ENCODE data around the gene RND3.

RND3 gene

DNA sequence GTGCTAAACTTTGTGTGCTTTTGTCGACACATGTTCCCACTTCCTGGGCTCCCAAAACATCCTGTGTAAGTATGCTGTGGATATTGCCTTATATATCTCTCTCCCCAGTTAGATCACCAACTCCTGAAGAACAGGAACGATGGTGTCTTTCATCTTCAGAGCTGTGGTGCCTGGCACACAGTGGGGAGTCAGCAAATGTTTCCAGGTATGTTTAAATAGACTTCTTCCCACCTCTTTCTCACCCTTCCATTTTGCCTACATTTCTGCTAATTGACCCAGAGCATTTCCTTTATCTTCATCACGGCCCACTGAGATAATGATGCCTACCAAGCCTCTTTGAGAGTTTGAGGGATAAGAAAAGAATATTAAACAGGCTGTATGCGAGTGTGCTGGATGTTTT lies 60.7 kb downstream of the RND3 start:
- no peak overlapping the region for H3K9ac ChIP-seq (ENCODE audit: low read length in 5 of 5)
- no peaks in the 10 kb centered on the region for H3K27me3 ChIP-seq (ENCODE audit: control insufficient read depth in 5 of 5, insufficient read depth in 4 of 5, low read length in 5 of 5)
- H3K27ac ChIP-seq (ENCODE audit: low read depth, low read length), result no peak overlapping the region
- no peaks in the 10 kb centered on the region for H3K36me3 ChIP-seq (ENCODE audit: control insufficient read depth in 5 of 5, insufficient read depth in 5 of 5, low read length in 5 of 5)
- no peak overlapping the region for H3K4me3 ChIP-seq (ENCODE audit: low read depth in 1 of 5, low read length in 5 of 5)
- no peaks in the 10 kb centered on the region for H3K9me3 ChIP-seq (ENCODE audit: control insufficient read depth in 5 of 5, low read length in 5 of 5)
- peaks cover 0 to 8% (median 0%) of the 10 kb centered on the region in 5 donors for H3K4me1 ChIP-seq (ENCODE audit: control insufficient read depth in 5 of 5, insufficient read depth in 5 of 5, low read length in 5 of 5)

DNA sequence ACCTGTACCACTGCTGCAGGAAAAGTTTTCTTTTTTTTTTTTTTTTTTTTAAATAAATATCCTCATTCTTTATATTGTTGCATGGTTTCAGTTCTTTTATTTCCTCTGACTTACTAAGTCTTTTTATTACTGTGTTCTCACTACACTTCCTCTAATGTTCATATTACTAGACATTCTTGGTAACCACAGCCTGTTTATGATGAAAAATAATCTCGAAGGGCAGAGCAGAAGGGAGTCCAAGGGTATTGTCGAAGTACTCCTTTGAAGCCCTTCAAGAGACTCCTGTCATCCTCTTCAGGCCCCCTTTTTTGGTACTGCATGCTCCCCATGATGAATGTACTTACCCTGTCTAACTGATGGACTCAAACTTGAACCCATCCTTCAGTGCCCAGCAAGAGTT lies 61.2 kb downstream of the RND3 start:
- Histone ChIP-seq H3K36me3 (ENCODE audit: control insufficient read depth in 5 of 5, insufficient read depth in 5 of 5, low read length in 5 of 5) (no peaks in the 10 kb centered on the region), H3K27me3 (ENCODE audit: control insufficient read depth in 5 of 5, insufficient read depth in 4 of 5, low read length in 5 of 5) (no peaks in the 10 kb centered on the region), H3K27ac (ENCODE audit: low read depth, low read length) (no peak overlapping the region), H3K9me3 (ENCODE audit: control insufficient read depth in 5 of 5, low read length in 5 of 5) (no peaks in the 10 kb centered on the region), H3K4me3 (ENCODE audit: low read depth in 1 of 5, low read length in 5 of 5) (no peak overlapping the region), H3K4me1 (ENCODE audit: control insufficient read depth in 5 of 5, insufficient read depth in 5 of 5, low read length in 5 of 5) (peaks cover 0 to 8% (median 0%) of the 10 kb centered on the region in 5 donors), H3K9ac (ENCODE audit: low read length in 5 of 5) (no peak overlapping the region)

DNA sequence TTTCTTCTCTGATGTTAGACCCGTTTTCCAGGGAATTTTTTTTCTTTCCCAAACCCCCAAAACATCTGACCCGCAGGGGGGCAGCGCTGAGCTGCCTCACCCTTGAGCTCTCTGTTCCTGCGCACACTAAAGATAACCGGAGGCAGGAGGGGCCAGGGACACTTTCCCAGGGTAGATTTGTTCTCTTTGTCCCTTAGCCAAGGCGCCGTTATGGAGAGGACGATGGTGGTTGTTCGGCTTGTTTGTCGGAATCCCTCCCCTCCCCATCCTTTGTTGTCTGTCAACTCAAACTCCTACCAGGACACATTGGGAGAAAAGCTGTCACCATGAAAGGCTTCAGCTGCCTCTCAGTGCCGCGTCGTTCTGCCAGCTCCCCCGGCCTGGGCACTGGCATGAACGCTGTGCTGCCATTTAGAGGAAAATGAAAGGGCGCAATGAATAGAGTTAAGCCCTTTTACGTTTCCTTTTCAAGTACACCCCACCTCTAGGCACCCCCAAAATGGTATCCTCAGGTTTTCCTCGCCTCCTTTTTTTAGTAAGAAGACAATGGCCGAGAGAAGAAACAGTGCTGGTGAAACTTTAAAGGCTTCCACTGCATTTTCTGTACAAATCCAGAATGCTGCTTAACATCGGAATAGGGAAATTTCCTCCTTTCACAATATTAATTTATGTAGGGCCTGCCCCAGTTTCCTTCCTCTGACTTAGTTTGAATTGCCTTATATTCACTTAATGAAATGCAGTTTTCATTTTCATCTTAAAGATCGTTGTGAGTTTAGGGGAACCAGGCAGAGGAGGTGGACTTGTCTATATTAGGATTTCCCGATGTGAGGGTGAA lies 62.1 kb downstream of the RND3 start:
- Histone ChIP-seq H3K27ac (ENCODE audit: low read depth, low read length) (no peak overlapping the region), H3K4me3 (ENCODE audit: low read depth in 1 of 5, low read length in 5 of 5) (no peak overlapping the region), H3K27me3 (ENCODE audit: control insufficient read depth in 5 of 5, insufficient read depth in 4 of 5, low read length in 5 of 5) (no peaks in the 10 kb centered on the region), H3K36me3 (ENCODE audit: control insufficient read depth in 5 of 5, insufficient read depth in 5 of 5, low read length in 5 of 5) (no peaks in the 10 kb centered on the region), H3K9me3 (ENCODE audit: control insufficient read depth in 5 of 5, low read length in 5 of 5) (no peaks in the 10 kb centered on the region), H3K4me1 (ENCODE audit: control insufficient read depth in 5 of 5, insufficient read depth in 5 of 5, low read length in 5 of 5) (peaks cover 0 to 8% (median 0%) of the 10 kb centered on the region in 5 donors), H3K9ac (ENCODE audit: low read length in 5 of 5) (no peak overlapping the region)

DNA sequence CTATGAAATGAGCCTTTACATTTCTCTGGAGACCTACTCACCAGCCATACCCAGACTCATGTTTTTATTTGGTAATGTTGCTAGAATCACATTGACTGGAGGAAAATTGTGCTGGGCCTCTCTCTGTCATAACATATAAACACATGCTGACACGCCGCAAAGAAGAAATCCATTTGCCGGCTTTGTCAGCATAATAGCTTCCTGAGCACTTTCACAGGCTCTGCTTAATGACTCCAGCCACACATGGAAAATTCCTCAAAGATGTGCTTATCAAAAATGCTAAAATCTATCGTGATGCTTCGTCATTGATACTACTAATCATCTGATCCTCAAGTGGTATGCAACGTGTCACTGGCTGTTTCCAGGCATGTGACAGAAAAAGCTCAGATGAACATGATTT lies 63.1 kb downstream of the RND3 start:
- Histone ChIP-seq H3K4me3 (ENCODE audit: low read depth in 1 of 5, low read length in 5 of 5) (no peak overlapping the region), H3K4me1 (ENCODE audit: control insufficient read depth in 5 of 5, insufficient read depth in 5 of 5, low read length in 5 of 5) (peaks cover 0 to 8% (median 0%) of the 10 kb centered on the region in 5 donors), H3K27me3 (ENCODE audit: control insufficient read depth in 5 of 5, insufficient read depth in 4 of 5, low read length in 5 of 5) (no peaks in the 10 kb centered on the region)

DNA sequence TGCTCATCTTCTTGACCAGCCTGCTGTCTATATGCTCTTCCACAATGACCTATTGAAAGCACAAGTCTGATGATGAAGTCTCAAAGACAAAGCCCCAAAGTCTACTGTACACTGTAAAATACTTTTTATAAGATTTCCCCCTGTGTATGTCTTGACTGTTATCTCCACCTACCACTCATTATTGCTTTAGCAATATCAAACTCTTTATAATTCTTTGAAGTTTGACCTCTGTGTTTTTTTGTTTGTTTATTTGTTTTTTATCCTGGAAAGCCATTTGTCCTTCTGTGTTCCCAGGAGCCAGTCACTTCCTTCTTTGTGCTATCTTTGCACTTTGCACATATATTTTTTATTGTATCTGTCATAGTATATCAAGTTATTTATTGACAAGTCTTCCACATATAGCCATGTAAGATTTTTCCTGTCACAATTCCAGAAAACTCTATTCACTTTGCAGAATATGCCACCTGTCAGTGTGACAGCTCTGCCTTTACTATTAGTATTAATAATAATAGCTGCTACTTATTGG lies 66.3 kb downstream of the RND3 start:
- Histone ChIP-seq H3K36me3 (ENCODE audit: control insufficient read depth in 5 of 5, insufficient read depth in 5 of 5, low read length in 5 of 5) (no peaks in the 10 kb centered on the region), H3K9ac (ENCODE audit: low read length in 5 of 5) (no peak overlapping the region), H3K27me3 (ENCODE audit: control insufficient read depth in 5 of 5, insufficient read depth in 4 of 5, low read length in 5 of 5) (no peaks in the 10 kb centered on the region), H3K9me3 (ENCODE audit: control insufficient read depth in 5 of 5, low read length in 5 of 5) (no peaks in the 10 kb centered on the region), H3K27ac (ENCODE audit: low read depth, low read length) (no peak overlapping the region), H3K4me1 (ENCODE audit: control insufficient read depth in 5 of 5, insufficient read depth in 5 of 5, low read length in 5 of 5) (peaks cover 0 to 5% (median 0%) of the 10 kb centered on the region in 5 donors), H3K4me3 (ENCODE audit: low read depth in 1 of 5, low read length in 5 of 5) (no peak overlapping the region)

More for the DNA sequence above, 63.1 kb downstream of the RND3 start:
- Histone ChIP-seq H3K27ac (ENCODE audit: low read depth, low read length) (no peak overlapping the region), H3K9ac (ENCODE audit: low read length in 5 of 5) (no peak overlapping the region), H3K36me3 (ENCODE audit: control insufficient read depth in 5 of 5, insufficient read depth in 5 of 5, low read length in 5 of 5) (no peaks in the 10 kb centered on the region), H3K9me3 (ENCODE audit: control insufficient read depth in 5 of 5, low read length in 5 of 5) (no peaks in the 10 kb centered on the region)

DNA sequence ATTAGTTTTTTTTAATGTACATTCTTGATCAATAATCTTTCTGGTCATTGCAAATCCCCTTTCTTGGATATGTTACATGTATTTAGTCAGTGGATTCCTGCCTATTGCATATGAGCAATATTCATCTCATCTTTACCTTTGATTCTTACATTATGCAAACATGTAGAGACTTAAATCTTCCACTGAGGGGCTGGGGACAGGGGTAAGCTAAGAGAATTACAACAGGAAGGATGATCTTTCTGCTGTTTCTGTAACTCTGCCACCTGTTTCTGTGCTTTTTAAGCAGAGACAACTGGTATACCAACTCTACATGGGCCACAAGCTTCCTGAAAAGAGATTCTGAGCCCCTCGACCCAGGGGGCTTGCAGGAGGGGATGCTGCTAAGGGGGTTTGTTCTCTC lies 68.6 kb downstream of the RND3 start:
- no peak overlapping the region for H3K27ac ChIP-seq (ENCODE audit: low read depth, low read length)
- no peaks in the 10 kb centered on the region for H3K36me3 ChIP-seq (ENCODE audit: control insufficient read depth in 5 of 5, insufficient read depth in 5 of 5, low read length in 5 of 5)
- no peaks in the 10 kb centered on the region for H3K9me3 ChIP-seq (ENCODE audit: control insufficient read depth in 5 of 5, low read length in 5 of 5)
- no peak overlapping the region for H3K9ac ChIP-seq (ENCODE audit: low read length in 5 of 5)
- no peak overlapping the region for H3K4me3 ChIP-seq (ENCODE audit: low read depth in 1 of 5, low read length in 5 of 5)
- H3K27me3 ChIP-seq (ENCODE audit: control insufficient read depth in 5 of 5, insufficient read depth in 4 of 5, low read length in 5 of 5), result no peaks in the 10 kb centered on the region
- H3K4me1 ChIP-seq (ENCODE audit: control insufficient read depth in 5 of 5, insufficient read depth in 5 of 5, low read length in 5 of 5), result no peaks in the 10 kb centered on the region

Data from subcutaneous abdominal adipose tissue (tissue), 5 donors.